Neural crest cell (in vitro differentiated cells): ENCODE data around the gene CDC42BPA. TPM values are rescaled to one million over a fixed set of nuclear protein-coding genes. Genes with fewer than 3 reads are reported as not detected.
A peak's percentile ranks its signal among the peaks of the same experiment; 100 is the strongest.

Source experiments
- DNase-seq: peaks from one replicate; pipeline ENCODE4 v3.0.0; 2021; ENCODE audit warnings: low read depth, mixed read lengths, low spot score
- H3K27ac Mint-ChIP-seq: one replicate; pipeline ENCODE4 v1.8.0; 2021; ENCODE audit warnings: mild to moderate bottlenecking, mixed read lengths; ENCODE audit not compliant: unreplicated experiment
- H3K27me3 Mint-ChIP-seq: 2 replicates; pipeline ENCODE4 v1.8.0; 2021; ENCODE audit warnings: low read depth, mild to moderate bottlenecking, mixed read lengths
- H3K36me3 Mint-ChIP-seq: 2 replicates; pipeline ENCODE4 v1.8.0; 2021; ENCODE audit warnings: low read depth, mild to moderate bottlenecking, mixed read lengths
- H3K4me1 Mint-ChIP-seq: 2 replicates; pipeline ENCODE4 v1.8.0; 2021; ENCODE audit warnings: mixed read lengths
- H3K4me3 Mint-ChIP-seq: one replicate; pipeline ENCODE4 v1.8.0; 2021; ENCODE audit warnings: mild to moderate bottlenecking, mixed read lengths
- H3K9me3 Mint-ChIP-seq: 2 replicates; pipeline ENCODE4 v1.8.0; 2021; ENCODE audit warnings: mixed read lengths
- CTCF ChIP-seq: fragments of 200-600 bp; sonication (generic); conservative IDR thresholded peaks from 2 replicates; pipeline ENCODE4 v1.5.0; 2021; ENCODE audit warnings: antibody characterized with exemption, mild to moderate bottlenecking
- total RNA-seq: library from RNA; stranded (reverse); gene quantifications from 2 replicates; pipeline ENCODE4 v1.2.1, GENCODE V29; 2021

Gene CDC42BPA
- total RNA-seq, 1 donor from 2014 or later: 35.6 TPM

- TF ChIP-seq CTCF: no peak
- Mint-ChIP-seq H3K4me3 (no peak overlapping the region), H3K9me3 (peaks cover 6% of the 10 kb centered on the region)
Measured at GRCh38 chr1:227363825-227364224, 45.5 kb upstream of the CDC42BPA start.

GRCh38 chr1:227362039-227362438 lies 43.7 kb upstream of the CDC42BPA start:
- H3K4me3 Mint-ChIP-seq: no peak overlapping the region
- H3K4me1 Mint-ChIP-seq: peaks cover 16% of the 10 kb centered on the region
- H3K9me3 Mint-ChIP-seq: peaks cover 6% of the 10 kb centered on the region
- DNase-seq: no peak
- no peak for TF ChIP-seq CTCF
- H3K36me3 Mint-ChIP-seq: no peaks in the 10 kb centered on the region
- H3K27ac Mint-ChIP-seq: no peak overlapping the region
- H3K27me3 Mint-ChIP-seq: no peaks in the 10 kb centered on the region

More at GRCh38 chr1:227363825-227364224, 45.5 kb upstream of the CDC42BPA start:
- Mint-ChIP-seq H3K27me3 (no peaks in the 10 kb centered on the region), H3K36me3 (no peaks in the 10 kb centered on the region), H3K4me1 (peaks cover 8% of the 10 kb centered on the region), H3K27ac (no peak overlapping the region)
- DNase-seq: no peak

- Mint-ChIP-seq H3K9me3 (peaks cover 6% of the 10 kb centered on the region), H3K27ac (no peak overlapping the region), H3K27me3 (no peaks in the 10 kb centered on the region), H3K4me1 (peaks cover 21% of the 10 kb centered on the region), H3K4me3 (no peak overlapping the region), H3K36me3 (no peaks in the 10 kb centered on the region)
- no peak for DNase-seq
- no peak for TF ChIP-seq CTCF
Measured at GRCh38 chr1:227357927-227358302, 39.6 kb upstream of the CDC42BPA start.

- Mint-ChIP-seq H3K4me1 (peaks cover 25% of the 10 kb centered on the region), H3K27ac (peak overlapping the region; percentile 60), H3K27me3 (no peaks in the 10 kb centered on the region), H3K4me3 (no peak overlapping the region), H3K9me3 (peaks cover 6% of the 10 kb centered on the region), H3K36me3 (no peaks in the 10 kb centered on the region)
- TF ChIP-seq CTCF: no peak
- no peak for DNase-seq
Measured at GRCh38 chr1:227357171-227357926, 39.1 kb upstream of the CDC42BPA start.

- no peak overlapping the region for H3K4me3 Mint-ChIP-seq
- DNase-seq: no peak
- H3K9me3 Mint-ChIP-seq: peaks cover 6% of the 10 kb centered on the region
Measured at GRCh38 chr1:227356620-227357146, 38.4 kb upstream of the CDC42BPA start.

More at GRCh38 chr1:227356620-227357146, 38.4 kb upstream of the CDC42BPA start:
- H3K27me3 Mint-ChIP-seq: no peaks in the 10 kb centered on the region
- TF ChIP-seq CTCF: peak; percentile 14
- no peaks in the 10 kb centered on the region for H3K36me3 Mint-ChIP-seq
- peaks cover 25% of the 10 kb centered on the region for H3K4me1 Mint-ChIP-seq
- no peak overlapping the region for H3K27ac Mint-ChIP-seq
